AG09309 (cell line): ENCODE measurements around the gene TSPAN14.
"Not testable (repeated sequence)": the region's sequence is repeated elsewhere in the genome, so short reads cannot be mapped to it uniquely, and the experiment has no call there.

Source experiments
- DNase-seq: peaks from one replicate; pipeline ENCODE4 v3.0.0-alpha.2; 2010; ENCODE audit warnings: low read depth
- H3K4me3 ChIP-seq: 2 replicates; pipeline ENCODE4 v1.5.1; 2011; ENCODE audit warnings: mild to moderate bottlenecking, low read depth, low read length, moderate library complexity; ENCODE audit not compliant: control insufficient read depth
- CTCF ChIP-seq: IDR thresholded peaks from 2 replicates; pipeline ENCODE4 v1.5.1; 2011; ENCODE audit warnings: mild to moderate bottlenecking, low read depth, low read length, inconsistent platforms; ENCODE audit not compliant: insufficient read depth, control insufficient read depth; ENCODE audit errors: missing control alignments

Gene TSPAN14

DNA sequence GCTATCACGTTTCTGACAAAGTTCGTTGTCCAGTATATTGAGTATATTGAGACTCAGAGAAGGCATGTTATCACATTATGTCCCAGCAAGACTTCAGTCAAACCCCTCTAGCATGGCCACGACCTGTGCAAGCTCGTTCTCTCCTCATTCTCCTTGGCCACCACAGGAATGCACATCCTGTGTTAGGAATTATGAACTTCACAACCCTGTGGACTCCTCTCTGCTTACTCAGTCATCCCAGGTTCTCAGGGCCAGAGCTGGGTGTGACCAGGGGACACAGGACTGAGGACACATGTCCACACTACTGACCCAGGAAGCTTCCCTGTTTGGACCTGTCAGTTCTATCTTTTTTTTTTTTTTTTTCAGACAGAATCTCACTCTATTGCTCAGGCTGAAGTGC, 87.9 kb downstream of the TSPAN14 start:
- no peak overlapping the region for H3K4me3 ChIP-seq
- TF ChIP-seq CTCF, result no peak
- no peak for DNase-seq

- DNase-seq, result no peak
- TF ChIP-seq CTCF, result no peak
- H3K4me3 ChIP-seq, result no peak overlapping the region
Observed at GRCh38 chr10:80542652-80543318, 88.7 kb downstream of the TSPAN14 start.

GRCh38 chr10:80543319-80543672, 89.2 kb downstream of the TSPAN14 start:
- DNase-seq, result not testable (repeated sequence)

DNA sequence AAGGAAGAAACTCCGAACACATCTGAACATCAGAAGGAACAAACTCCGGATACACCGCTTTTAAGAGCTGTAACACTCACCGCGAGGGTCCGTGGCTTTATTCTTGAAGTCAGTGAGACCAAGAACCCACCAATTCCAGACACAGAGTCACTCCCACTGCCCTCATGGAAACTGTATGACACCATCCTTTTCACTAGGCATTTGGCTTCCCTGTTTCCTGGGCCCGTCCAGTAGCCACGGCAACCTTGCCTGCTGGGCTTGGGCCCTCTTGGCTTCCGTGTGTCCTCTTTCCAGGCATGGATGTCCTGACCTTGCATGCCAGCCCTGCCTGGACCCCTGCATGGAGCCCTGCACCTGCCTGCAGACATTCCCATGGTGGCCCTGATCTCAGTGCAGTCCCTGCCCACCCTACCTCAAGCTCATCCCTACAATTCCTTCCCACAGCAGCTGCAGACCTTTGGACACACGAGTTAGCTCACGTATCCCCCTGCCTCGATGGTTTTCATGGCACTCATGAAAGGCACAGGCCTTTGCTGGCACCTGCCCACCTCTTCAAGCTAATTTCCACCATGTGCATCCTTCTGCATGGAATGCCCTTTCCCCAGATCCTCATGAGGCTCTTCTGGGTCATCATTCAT, 90.3 kb downstream of the TSPAN14 start:
- DNase-seq, result no peak
- TF ChIP-seq CTCF, result no peak
- no peak overlapping the region for H3K4me3 ChIP-seq

More at GRCh38 chr10:80543319-80543672, 89.2 kb downstream of the TSPAN14 start:
- H3K4me3 ChIP-seq, result not testable (repeated sequence)

DNA sequence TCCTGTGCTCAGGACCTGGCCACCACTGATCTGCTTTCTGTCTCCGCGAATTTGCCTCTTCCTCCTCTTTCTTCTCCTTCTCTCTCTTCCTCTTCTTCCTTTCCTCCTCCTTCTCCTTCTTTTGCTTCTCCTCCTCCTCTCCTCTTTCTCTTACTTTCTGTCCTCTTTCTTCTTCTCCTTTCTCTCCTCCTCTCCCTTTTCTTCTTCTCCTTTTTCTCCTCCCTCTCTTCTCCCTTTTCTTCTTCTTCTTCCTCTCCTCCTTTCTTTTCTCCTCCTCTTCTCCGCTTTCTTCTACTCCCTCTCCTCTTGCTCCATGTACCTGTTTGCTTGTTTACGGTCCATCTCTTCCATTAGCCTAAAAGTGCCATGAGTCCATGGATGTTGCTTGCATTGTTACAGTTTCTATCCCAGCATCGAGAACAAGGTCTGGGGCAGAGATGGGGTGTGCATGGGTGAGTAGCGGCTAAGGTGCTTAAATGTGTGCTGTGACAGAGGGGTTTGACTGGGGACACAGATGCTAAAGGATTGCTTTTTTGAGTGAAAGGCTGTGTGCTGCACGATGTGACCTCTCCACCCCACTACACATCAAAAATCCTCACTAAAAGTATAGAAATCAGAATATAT, 91.3 kb downstream of the TSPAN14 start:
- no peak for TF ChIP-seq CTCF
- no peak overlapping the region for H3K4me3 ChIP-seq
- DNase-seq, result no peak

GRCh38 chr10:80552151-80552646, 98.1 kb downstream of the TSPAN14 start:
- TF ChIP-seq CTCF, result no peak
- no peak overlapping the region for H3K4me3 ChIP-seq
- no peak for DNase-seq

GRCh38 chr10:80553436-80553835, 99.3 kb downstream of the TSPAN14 start:
- DNase-seq, result no peak

More at GRCh38 chr10:80553436-80553835, 99.3 kb downstream of the TSPAN14 start:
- TF ChIP-seq CTCF, result no peak
- no peak overlapping the region for H3K4me3 ChIP-seq
